ENCODE measurements around the gene RTF1.
"Not testable (repeated sequence)": the region's sequence is repeated elsewhere in the genome, so short reads cannot be mapped to it uniquely, and the experiment has no call there.

The RTF1 gene

GRCh38 chr15:41416742-41417417, at the start of gene RTF1:
Gene RTF1 (plus strand): TSS chr15:41417095. CDS start chr15:41417116, 21 bp downstream.
- peak; percentile 99 for DNase-seq (ENCODE audit: low spot score)

GRCh38 chr15:41367418-41367817, 49.5 kb upstream of the RTF1 start:
- DNase-seq (ENCODE audit: low spot score): no peak

GRCh38 chr15:41377978-41378377, 38.9 kb upstream of the RTF1 start:
- no peak for DNase-seq (ENCODE audit: low spot score)

- DNase-seq (ENCODE audit: low spot score): not testable (repeated sequence)
These were observed 32.7 kb upstream of the RTF1 start for GRCh38 chr15:41383974-41384749.

GRCh38 chr15:41387646-41388045, 29.2 kb upstream of the RTF1 start:
- no peak for DNase-seq (ENCODE audit: low spot score)

GRCh38 chr15:41392659-41393058, 24.2 kb upstream of the RTF1 start:
- DNase-seq (ENCODE audit: low spot score): no peak

- DNase-seq (ENCODE audit: low spot score): no peak
These were observed 22.0 kb upstream of the RTF1 start for GRCh38 chr15:41394924-41395323.

GRCh38 chr15:41396111-41396510, 20.8 kb upstream of the RTF1 start:
- DNase-seq (ENCODE audit: low spot score): no peak

GRCh38 chr15:41401904-41402267, 15.0 kb upstream of the RTF1 start:
- no peak for DNase-seq (ENCODE audit: low spot score)

- no peak for DNase-seq (ENCODE audit: low spot score)
These were observed 9.6 kb upstream of the RTF1 start for GRCh38 chr15:41407341-41407740.

GRCh38 chr15:41408234-41408641, 8.7 kb upstream of the RTF1 start:
- DNase-seq (ENCODE audit: low spot score): peak; percentile 51

GRCh38 chr15:41411031-41411430, 5.9 kb upstream of the RTF1 start:
- no peak for DNase-seq (ENCODE audit: low spot score)

- DNase-seq (ENCODE audit: low spot score): no peak
These were observed 5.5 kb upstream of the RTF1 start for GRCh38 chr15:41411441-41411840.

- DNase-seq (ENCODE audit: low spot score): no peak
These were observed 660 bp upstream of the RTF1 start for GRCh38 chr15:41416128-41416741.

GRCh38 chr15:41417418-41418195, 712 bp downstream of the RTF1 start:
- DNase-seq (ENCODE audit: low spot score): peak; percentile 40

GRCh38 chr15:41423979-41424659, 7.2 kb downstream of the RTF1 start:
- no peak for DNase-seq (ENCODE audit: low spot score)

- DNase-seq (ENCODE audit: low spot score): no peak
These were observed 7.9 kb downstream of the RTF1 start for GRCh38 chr15:41424809-41425208.

GRCh38 chr15:41425907-41426306, 9.0 kb downstream of the RTF1 start:
- DNase-seq (ENCODE audit: low spot score): not testable (repeated sequence)

- DNase-seq (ENCODE audit: low spot score): no peak
These were observed 12.4 kb downstream of the RTF1 start for GRCh38 chr15:41429003-41429890.

GRCh38 chr15:41435037-41435786, 18.3 kb downstream of the RTF1 start:
- no peak for DNase-seq (ENCODE audit: low spot score)
